IMR-90 (cell line): ENCODE measurements around the gene WIPI1. TPM values are rescaled to one million over a fixed set of nuclear protein-coding genes. Genes with fewer than 3 reads are reported as not detected.

Experiments
- ATAC-seq: fragments of 200-7000 bp; cut with Tn5 transposase; 2 replicates; pipeline ENCODE4 v1.9.1; 2020; ENCODE audit warnings: low read depth, mild to moderate bottlenecking, moderate library complexity
- BruUV-seq: library from RNA; stranded (reverse); fragments of 400-500 nt; replicated peaks from 2 replicates; lab custom pipeline; 2021; lab: Mats Ljungman, UMichigan
- CTCF ChIA-PET: fragments of 300-600 bp; formaldehyde crosslinking; extraction: SDS; loops from one replicate; lab custom pipeline; 2021; ENCODE audit warnings: antibody characterized with exemption; lab: Yijun Ruan, JAX
- POLR2A ChIA-PET: fragments of 300-600 bp; sonication (Branson Sonifier 250); formaldehyde crosslinking; loops from one replicate; lab custom pipeline; 2022; ENCODE audit warnings: antibody characterized with exemption; ENCODE audit not compliant: unreplicated experiment; lab: Charles Lee
- DNase-seq: peaks from one replicate; pipeline ENCODE4 v3.0.0; 2013
- H2AFZ ChIP-seq: replicated peaks from 2 replicates; pipeline ENCODE3; 2013; ENCODE audit warnings: low read length, mild to moderate bottlenecking; ENCODE audit not compliant: poor library complexity
- H2AK5ac ChIP-seq: 2 replicates; pipeline ENCODE4 v1.6.1; 2013; ENCODE audit warnings: low read depth, low read length, inconsistent platforms
- H2AK9ac ChIP-seq: replicated peaks from 2 replicates; pipeline ENCODE3; 2013; ENCODE audit warnings: mild to moderate bottlenecking, low read depth, low read length, moderate library complexity; ENCODE audit not compliant: poor library complexity
- H2BK120ac ChIP-seq: 2 replicates; pipeline ENCODE4 v1.6.1; 2013; ENCODE audit warnings: low read depth, low read length, inconsistent platforms
- H2BK15ac ChIP-seq: 3 replicates; pipeline ENCODE4 v1.6.1; 2013; ENCODE audit warnings: low read depth, low read length, inconsistent platforms
- H2BK20ac ChIP-seq: 2 replicates; pipeline ENCODE4 v1.6.1; 2013; ENCODE audit warnings: low read depth, mild to moderate bottlenecking, inconsistent platforms, low read length, moderate library complexity
- H2BK5ac ChIP-seq: 2 replicates; pipeline ENCODE4 v1.6.1; 2013; ENCODE audit warnings: mild to moderate bottlenecking, low read depth, low read length, inconsistent platforms; ENCODE audit not compliant: poor library complexity, severe bottlenecking
- H3K14ac ChIP-seq: replicated peaks from 2 replicates; pipeline ENCODE4 v1.6.1; 2013; ENCODE audit warnings: low read depth, low read length, inconsistent platforms
- H3K18ac ChIP-seq: 2 replicates; pipeline ENCODE4 v1.6.1; 2013; ENCODE audit warnings: low read depth, low read length, control low read depth
- H3K23ac ChIP-seq: 2 replicates; pipeline ENCODE4 v1.6.1; 2013; ENCODE audit warnings: low read depth, low read length, inconsistent platforms
- H3K27ac ChIP-seq: 2 replicates; pipeline ENCODE4 v1.5.1; 2013; ENCODE audit warnings: mild to moderate bottlenecking, control low read depth, low read length; ENCODE audit not compliant: insufficient read depth
- H3K27me3 ChIP-seq: 2 replicates; pipeline ENCODE4 v1.6.1; 2013; ENCODE audit warnings: low read length; ENCODE audit not compliant: control insufficient read depth, insufficient read depth
- H3K36me3 ChIP-seq: 2 replicates; pipeline ENCODE4 v1.6.1; 2013; ENCODE audit warnings: low read length, mixed read lengths; ENCODE audit not compliant: control insufficient read depth, insufficient read depth
- H3K4ac ChIP-seq: 2 replicates; pipeline ENCODE4 v1.6.1; 2013; ENCODE audit warnings: low read depth, low read length, inconsistent platforms
- H3K4me1 ChIP-seq: 2 replicates; pipeline ENCODE4 v1.6.1; 2013; ENCODE audit warnings: low read length, mixed read lengths; ENCODE audit not compliant: control insufficient read depth, insufficient read depth
- H3K4me2 ChIP-seq: 2 replicates; pipeline ENCODE4 v1.6.1; 2013; ENCODE audit warnings: low read depth, mild to moderate bottlenecking, control low read depth, low read length, moderate library complexity
- H3K4me3 ChIP-seq: 2 replicates; pipeline ENCODE4 v1.5.1; 2013; ENCODE audit warnings: low read depth, mild to moderate bottlenecking, control low read depth, low read length, moderate library complexity; ENCODE audit not compliant: insufficient read depth
- H3K56ac ChIP-seq: 2 replicates; pipeline ENCODE4 v1.6.1; 2013; ENCODE audit warnings: low read length, inconsistent platforms; ENCODE audit not compliant: insufficient read depth; ENCODE audit errors: extremely low read depth
- H3K79me1 ChIP-seq, 2 experiments: 2 replicates each; pipeline ENCODE4 v1.6.1; 2013; ENCODE audit warnings: low read length in 2 of 2, inconsistent platforms in 1 of 2, low read depth in 1 of 2
- H3K9ac ChIP-seq: 2 replicates; pipeline ENCODE4 v1.6.1; 2013; ENCODE audit warnings: low read depth, low read length, control low read depth
- H3K9me1 ChIP-seq: 2 replicates; pipeline ENCODE4 v1.6.1; 2013; ENCODE audit warnings: low read length, inconsistent platforms; ENCODE audit not compliant: insufficient read depth
- H3K9me3 ChIP-seq: 2 replicates; pipeline ENCODE4 v1.6.1; 2013; ENCODE audit warnings: low read length; ENCODE audit not compliant: control insufficient read depth, insufficient read depth
- H4K20me1 ChIP-seq: 2 replicates; pipeline ENCODE4 v1.6.1; 2013; ENCODE audit warnings: low read length, inconsistent platforms; ENCODE audit not compliant: insufficient read depth
- H4K5ac ChIP-seq: 2 replicates; pipeline ENCODE4 v1.6.1; 2013; ENCODE audit warnings: mild to moderate bottlenecking, low read depth, low read length, control low read depth
- H4K8ac ChIP-seq, 2 experiments: 2 replicates each; pipeline ENCODE4 v1.6.1; 2013; ENCODE audit warnings: low read depth in 2 of 2, low read length in 2 of 2, control low read depth in 1 of 2, inconsistent platforms in 1 of 2
- H4K91ac ChIP-seq: 2 replicates; pipeline ENCODE4 v1.6.1; 2013; ENCODE audit warnings: low read depth, low read length, inconsistent platforms; ENCODE audit not compliant: insufficient read depth
- BHLHE40 ChIP-seq: fragments of 150-350 bp; IDR thresholded peaks from 2 replicates; pipeline ENCODE4 v1.6.1; 2016; ENCODE audit warnings: mild to moderate bottlenecking, low read depth, low read length
- CEBPB ChIP-seq: IDR thresholded peaks from 2 replicates; pipeline ENCODE4 v1.6.1; 2012; ENCODE audit warnings: low read depth, low read length, improper control_type of control experiment
- CHD1 ChIP-seq: IDR thresholded peaks from 2 replicates; pipeline ENCODE4 v1.6.1; 2012; ENCODE audit warnings: low read depth, low read length, improper control_type of control experiment
- FOS ChIP-seq: fragments of 150-350 bp; IDR thresholded peaks from 2 replicates; pipeline ENCODE4 v1.6.1; 2016; ENCODE audit warnings: low read depth, low read length
- MAFK ChIP-seq: IDR thresholded peaks from 2 replicates; pipeline ENCODE4 v1.6.1; 2012; ENCODE audit warnings: low read depth, low read length, improper control_type of control experiment
- MAZ ChIP-seq: IDR thresholded peaks from 2 replicates; pipeline ENCODE4 v1.6.1; 2012; ENCODE audit warnings: low read depth, mild to moderate bottlenecking, low read length, improper control_type of control experiment, moderate library complexity, borderline replicate concordance
- MXI1 ChIP-seq: IDR thresholded peaks from 2 replicates; pipeline ENCODE4 v1.6.1; 2012; ENCODE audit warnings: low read depth, mild to moderate bottlenecking, low read length, moderate library complexity, borderline replicate concordance
- NFE2L2 ChIP-seq: fragments of 150-350 bp; IDR thresholded peaks from 2 replicates; pipeline ENCODE4 v1.6.1; 2016; ENCODE audit warnings: low read depth, mild to moderate bottlenecking, low read length
- POLR2A ChIP-seq: IDR thresholded peaks from 2 replicates; pipeline ENCODE4 v1.6.1; 2012; ENCODE audit warnings: mild to moderate bottlenecking, low read depth, low read length
- RAD21 ChIP-seq: IDR thresholded peaks from 2 replicates; pipeline ENCODE4 v1.6.1; 2012; ENCODE audit warnings: low read length, improper control_type of control experiment
- RCOR1 ChIP-seq: IDR thresholded peaks from 2 replicates; pipeline ENCODE4 v1.6.1; 2012; ENCODE audit warnings: mild to moderate bottlenecking, low read length, improper control_type of control experiment; ENCODE audit not compliant: insufficient replicate concordance
- RFX5 ChIP-seq: IDR thresholded peaks from 2 replicates; pipeline ENCODE4 v1.8.0; 2012; ENCODE audit warnings: low read depth, mild to moderate bottlenecking, low read length, moderate library complexity
- SMC3 ChIP-seq: fragments of 150-350 bp; IDR thresholded peaks from 2 replicates; pipeline ENCODE4 v1.6.1; 2016; ENCODE audit warnings: low read depth, mild to moderate bottlenecking, antibody characterized with exemption, low read length, moderate library complexity
- USF2 ChIP-seq: fragments of 150-350 bp; IDR thresholded peaks from 2 replicates; pipeline ENCODE4 v1.6.1; 2017; ENCODE audit warnings: mild to moderate bottlenecking, antibody characterized with exemption, low read length, low read depth
- WGBS, 2 experiments: methylation state at CpG; one replicate each; pipeline versions ENCODE4 v1.1.5 to v1.1.7; 2013; ENCODE audit warnings: missing lambda C conversion rate in 2 of 2; ENCODE audit not compliant: insufficient read length in 1 of 2; ENCODE audit errors: extremely low coverage in 2 of 2; 5-methylcytosine and 5-hydroxymethylcytosine counted together
- dilution Hi-C: fragments of 300-500 bp; cut with HindIII; formaldehyde crosslinking; loops from one replicate; pipeline ENCODE4 v1.14.3; 2018; ENCODE audit warnings: low sequenced_read_pairs; ENCODE audit not compliant: unreplicated experiment
- in situ Hi-C: fragments of 300-500 bp; cut with MboI; formaldehyde crosslinking; loops from 3 replicates; pipeline ENCODE4 v1.14.3; 2019; ENCODE audit warnings: low sequenced_read_pairs, inconsistent platforms, mixed read lengths
- intact Hi-C: fragments of 100-400 bp; cut with micrococcal nuclease; formaldehyde crosslinking; loops from 2 replicates; pipeline ENCODE4 v1.10.0; 2022
- polyA plus RNA-seq, 3 experiments: library from polyadenylated mRNA; depleted of rRNA; stranded (reverse); fragments of >200 nt; gene quantifications; 2 replicates each; pipeline ENCODE4 v1.2.3, GENCODE V29; 2012; ENCODE audit warnings: low replicate concordance in 1 of 3
- total RNA-seq: library from RNA; depleted of rRNA; stranded (reverse); fragments of >200 nt; gene quantifications from 2 replicates; pipeline ENCODE4 v1.2.3, GENCODE V29; 2012
- TF ChIP-seq, protein P1 (sequence below): fragments of 150-350 bp; IDR thresholded peaks from 2 replicates; pipeline ENCODE4 v1.6.1; 2016; ENCODE audit warnings: low read depth, mild to moderate bottlenecking, low read length, moderate library complexity, borderline replicate concordance
- TF ChIP-seq, protein P2 (sequence below): conservative IDR thresholded peaks from 2 replicates; pipeline ENCODE4 v1.5.1; 2012; ENCODE audit warnings: mild to moderate bottlenecking, low read depth, low read length, improper control_type of control experiment

Gene WIPI1
- total and polyA plus RNA-seq, 2 of the 4 experiments (the other 2 are of a cell fraction), result 78.6 to 129 TPM

GRCh38 chr17:68495081-68495480 is 37.8 kb upstream of the WIPI1 start:
- peaks cover 16% of the 10 kb centered on the region for H3K27me3 ChIP-seq
- no peaks in the 10 kb centered on the region for H3K4me1 ChIP-seq
- in situ Hi-C loops (no loop called here), intact Hi-C loops (no loop called here), dilution Hi-C loops (no loop called here)
- H2BK15ac ChIP-seq, result no peak overlapping the region
- no peak overlapping the region for H3K4ac ChIP-seq
- no peak overlapping the region for H3K23ac ChIP-seq
- BruUV-seq, result no TSS peak
- H3K9me1 ChIP-seq, result no peaks in the 10 kb centered on the region
- H2AK9ac ChIP-seq, result no peak overlapping the region
- H3K27ac ChIP-seq, result no peak overlapping the region
- ChIA-PET CTCF (no interaction called here), POLR2A (no interaction called here)
- H3K9ac ChIP-seq, result no peak overlapping the region
- H2AFZ ChIP-seq, result no peak overlapping the region
- no peak for ATAC-seq
- no peak overlapping the region for H3K4me2 ChIP-seq
- no peak for DNase-seq
- no peak overlapping the region for H3K14ac ChIP-seq
- no peak overlapping the region for H2AK5ac ChIP-seq
- no peak overlapping the region for H4K91ac ChIP-seq
- WGBS, 2 experiments, result 100% methylated on average over 1 of the region's 4 CpGs; no CpG with 5 or more reads in 1 of the 2 experiments
- H2BK5ac ChIP-seq, result no peak overlapping the region
- H3K56ac ChIP-seq, result no peak overlapping the region
- H3K79me1 ChIP-seq, result no peaks in the 10 kb centered on the region
- no peaks in the 10 kb centered on the region for H3K9me3 ChIP-seq
- no peak overlapping the region for H2BK20ac ChIP-seq
- TF ChIP-seq CEBPB (no peak), RFX5 (no peak), BHLHE40 (no peak), POLR2A (no peak), CHD1 (no peak), SMC3 (no peak), USF2 (no peak), MXI1 (no peak), FOS (no peak), MAFK (no peak), RCOR1 (no peak), NFE2L2 (no peak), MAZ (no peak), RAD21 (no peak)
- TF ChIP-seq, protein P1, sequence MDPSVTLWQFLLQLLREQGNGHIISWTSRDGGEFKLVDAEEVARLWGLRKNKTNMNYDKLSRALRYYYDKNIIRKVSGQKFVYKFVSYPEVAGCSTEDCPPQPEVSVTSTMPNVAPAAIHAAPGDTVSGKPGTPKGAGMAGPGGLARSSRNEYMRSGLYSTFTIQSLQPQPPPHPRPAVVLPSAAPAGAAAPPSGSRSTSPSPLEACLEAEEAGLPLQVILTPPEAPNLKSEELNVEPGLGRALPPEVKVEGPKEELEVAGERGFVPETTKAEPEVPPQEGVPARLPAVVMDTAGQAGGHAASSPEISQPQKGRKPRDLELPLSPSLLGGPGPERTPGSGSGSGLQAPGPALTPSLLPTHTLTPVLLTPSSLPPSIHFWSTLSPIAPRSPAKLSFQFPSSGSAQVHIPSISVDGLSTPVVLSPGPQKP, result no peak
- TF ChIP-seq, protein P2, sequence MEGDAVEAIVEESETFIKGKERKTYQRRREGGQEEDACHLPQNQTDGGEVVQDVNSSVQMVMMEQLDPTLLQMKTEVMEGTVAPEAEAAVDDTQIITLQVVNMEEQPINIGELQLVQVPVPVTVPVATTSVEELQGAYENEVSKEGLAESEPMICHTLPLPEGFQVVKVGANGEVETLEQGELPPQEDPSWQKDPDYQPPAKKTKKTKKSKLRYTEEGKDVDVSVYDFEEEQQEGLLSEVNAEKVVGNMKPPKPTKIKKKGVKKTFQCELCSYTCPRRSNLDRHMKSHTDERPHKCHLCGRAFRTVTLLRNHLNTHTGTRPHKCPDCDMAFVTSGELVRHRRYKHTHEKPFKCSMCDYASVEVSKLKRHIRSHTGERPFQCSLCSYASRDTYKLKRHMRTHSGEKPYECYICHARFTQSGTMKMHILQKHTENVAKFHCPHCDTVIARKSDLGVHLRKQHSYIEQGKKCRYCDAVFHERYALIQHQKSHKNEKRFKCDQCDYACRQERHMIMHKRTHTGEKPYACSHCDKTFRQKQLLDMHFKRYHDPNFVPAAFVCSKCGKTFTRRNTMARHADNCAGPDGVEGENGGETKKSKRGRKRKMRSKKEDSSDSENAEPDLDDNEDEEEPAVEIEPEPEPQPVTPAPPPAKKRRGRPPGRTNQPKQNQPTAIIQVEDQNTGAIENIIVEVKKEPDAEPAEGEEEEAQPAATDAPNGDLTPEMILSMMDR, result no peak
- H4K8ac ChIP-seq, result no peak overlapping the region
- no peaks in the 10 kb centered on the region for H3K36me3 ChIP-seq
- no peak overlapping the region for H2BK120ac ChIP-seq
- no peak overlapping the region for H3K18ac ChIP-seq
- H4K5ac ChIP-seq, result no peak overlapping the region
- H4K20me1 ChIP-seq, result no peaks in the 10 kb centered on the region
- no peak overlapping the region for H3K4me3 ChIP-seq
